Jurkat, Clone E6-1 (cell line): ENCODE results near the gene HGS. TPM values are rescaled to one million over a fixed set of nuclear protein-coding genes. Genes with fewer than 3 reads are reported as not detected.

Experiments used
- DNase-seq: peaks from one replicate; pipeline ENCODE4 v3.0.0-alpha.2; 2011; ENCODE audit warnings: low read depth, low spot score
- H3K4me3 ChIP-seq: 2 replicates; pipeline ENCODE4 v1.5.1; 2011; ENCODE audit warnings: mild to moderate bottlenecking, low read length, control low read depth, moderate library complexity
- polyA plus RNA-seq: library from polyadenylated mRNA; unstranded; fragments of >200 nt; gene quantifications from one replicate; pipeline ENCODE4 v1.2.1, GENCODE V29; 2012; ENCODE audit warnings: missing spikeins; ENCODE audit not compliant: insufficient read length, insufficient read depth

HGS gene
- polyA plus RNA-seq: 128 TPM

GRCh38 chr17:81683584-81684441, at the start of gene HGS, which contains the start of gene ARL16:
TSS of gene HGS (plus strand) at chr17:81684011. CDS start at chr17:81684067, 56 bp downstream.
TSS of gene ARL16 (minus strand) at chr17:81683797. CDS start at chr17:81683753, 44 bp downstream.
- peak within 1 kb of the TSS; percentile 94 for H3K4me3 ChIP-seq
- peak; percentile 98 for DNase-seq

- DNase-seq: no peak
- peak overlapping the region; percentile 97 for H3K4me3 ChIP-seq
Observed at GRCh38 chr17:81635431-81635830, 48.4 kb upstream of the HGS start.

- H3K4me3 ChIP-seq: peak overlapping the region; percentile 97
- DNase-seq: no peak
Observed at GRCh38 chr17:81635973-81636504, 47.8 kb upstream of the HGS start.

GRCh38 chr17:81636505-81637288, 47.1 kb upstream of the HGS start, which contains the start of the genes NPLOC4 and TSPAN10:
TSS of gene NPLOC4 (minus strand) at chr17:81637112. CDS start at chr17:81636930, 182 bp downstream.
TSS of gene TSPAN10 (plus strand) at chr17:81637196. CDS start at chr17:81642413, 5,217 bp downstream.
- peak; percentile 68 for DNase-seq
- peak within 1 kb of the TSS; percentile 97 for H3K4me3 ChIP-seq

- no peak overlapping the region for H3K4me3 ChIP-seq
Observed at GRCh38 chr17:81638683-81639082, 45.1 kb upstream of the HGS start.

GRCh38 chr17:81640011-81640410, 43.8 kb upstream of the HGS start:
- DNase-seq: no peak
- no peak overlapping the region for H3K4me3 ChIP-seq

More at GRCh38 chr17:81638683-81639082, 45.1 kb upstream of the HGS start:
- DNase-seq: no peak

GRCh38 chr17:81641825-81642489, 41.9 kb upstream of the HGS start:
- no peak for DNase-seq
- H3K4me3 ChIP-seq: no peak overlapping the region

- DNase-seq: no peak
- H3K4me3 ChIP-seq: no peak overlapping the region
Observed at GRCh38 chr17:81644496-81644895, 39.3 kb upstream of the HGS start.

GRCh38 chr17:81644976-81645952, 38.5 kb upstream of the HGS start:
- no peak for DNase-seq
- H3K4me3 ChIP-seq: no peak overlapping the region

GRCh38 chr17:81646869-81647600, 36.8 kb upstream of the HGS start:
- no peak for DNase-seq
- H3K4me3 ChIP-seq: no peak overlapping the region

- no peak for DNase-seq
- no peak overlapping the region for H3K4me3 ChIP-seq
Observed at GRCh38 chr17:81647640-81648012, 36.2 kb upstream of the HGS start.

- no peak for DNase-seq
Observed at GRCh38 chr17:81648013-81648706, 35.7 kb upstream of the HGS start.

GRCh38 chr17:81648707-81649085, 35.1 kb upstream of the HGS start:
- H3K4me3 ChIP-seq: no peak overlapping the region
- DNase-seq: no peak

More at GRCh38 chr17:81648013-81648706, 35.7 kb upstream of the HGS start:
- no peak overlapping the region for H3K4me3 ChIP-seq

GRCh38 chr17:81650951-81651350, 32.9 kb upstream of the HGS start:
- H3K4me3 ChIP-seq: no peak overlapping the region
- no peak for DNase-seq

GRCh38 chr17:81651692-81652091, 32.1 kb upstream of the HGS start:
- DNase-seq: no peak

GRCh38 chr17:81652906-81653771, 30.7 kb upstream of the HGS start:
- no peak overlapping the region for H3K4me3 ChIP-seq
- DNase-seq: no peak

More at GRCh38 chr17:81651692-81652091, 32.1 kb upstream of the HGS start:
- no peak overlapping the region for H3K4me3 ChIP-seq
